ENCODE measurements around the gene VPS13C. TPM values are rescaled to one million over a fixed set of nuclear protein-coding genes. Genes with fewer than 3 reads are reported as not detected.
A peak's percentile ranks its signal among the peaks of the same experiment; 100 is the strongest.

Gene VPS13C
- total RNA-seq, 4 donors from 2014 or later: 27.6 to 79.6 (median 30.5) TPM

DNA sequence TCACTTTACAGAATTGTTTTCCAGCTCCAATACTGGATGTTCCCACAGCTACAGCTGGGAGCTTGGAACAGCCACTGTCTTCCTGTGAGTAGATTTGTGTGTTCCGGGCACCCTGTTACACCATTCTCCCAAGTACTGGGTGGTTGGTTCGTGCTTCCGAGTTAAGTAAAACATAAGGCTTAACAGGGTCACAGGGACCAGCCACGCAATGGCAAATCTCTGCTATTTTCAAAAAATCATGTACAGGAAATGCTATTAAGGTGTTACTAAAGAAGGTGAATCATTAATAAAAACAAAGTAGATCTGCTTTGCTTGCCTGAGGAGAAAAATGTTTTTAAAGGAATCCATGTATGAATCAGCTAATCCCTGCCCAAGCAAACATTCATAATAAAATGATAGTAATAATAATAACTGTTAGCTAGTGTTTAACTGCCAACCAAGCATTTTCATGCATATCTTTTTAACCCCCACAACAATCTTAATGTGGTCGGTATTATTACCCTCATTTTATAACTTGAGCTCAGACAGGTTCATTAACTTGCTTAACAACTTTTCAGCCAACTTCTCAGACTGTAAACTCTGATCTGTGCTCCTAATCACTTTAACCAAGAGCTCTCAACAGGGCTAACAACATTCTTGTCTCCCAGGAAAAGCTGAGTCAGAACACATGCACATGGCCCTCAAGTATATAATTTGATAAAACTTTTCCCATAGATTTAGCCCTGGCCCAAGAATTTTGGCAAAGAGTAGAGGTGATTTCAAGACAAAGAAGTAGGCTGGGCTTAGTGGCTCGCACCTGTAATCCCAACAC lies 3.8 kb upstream of the VPS13C start:
- no peak overlapping the region for H3K27ac ChIP-seq
- no peak overlapping the region for H3K4me3 ChIP-seq
- intact Hi-C loops (cut with DNase I; ENCODE audit: low total_unique reads) (loop anchor here (5.0 to 10.0 kb wide), 2 partner anchors 51 to 408 kb away; no protein-coding TSS in a partner anchor), in situ Hi-C loops (cut with MboI; ENCODE audit: low sequenced_read_pairs in 4 of 4) (loop anchor here in 1 of 4 donors (25.0 kb wide), 1 partner anchor 102 kb away; no protein-coding TSS in a partner anchor)
- TF ChIP-seq, protein P1, sequence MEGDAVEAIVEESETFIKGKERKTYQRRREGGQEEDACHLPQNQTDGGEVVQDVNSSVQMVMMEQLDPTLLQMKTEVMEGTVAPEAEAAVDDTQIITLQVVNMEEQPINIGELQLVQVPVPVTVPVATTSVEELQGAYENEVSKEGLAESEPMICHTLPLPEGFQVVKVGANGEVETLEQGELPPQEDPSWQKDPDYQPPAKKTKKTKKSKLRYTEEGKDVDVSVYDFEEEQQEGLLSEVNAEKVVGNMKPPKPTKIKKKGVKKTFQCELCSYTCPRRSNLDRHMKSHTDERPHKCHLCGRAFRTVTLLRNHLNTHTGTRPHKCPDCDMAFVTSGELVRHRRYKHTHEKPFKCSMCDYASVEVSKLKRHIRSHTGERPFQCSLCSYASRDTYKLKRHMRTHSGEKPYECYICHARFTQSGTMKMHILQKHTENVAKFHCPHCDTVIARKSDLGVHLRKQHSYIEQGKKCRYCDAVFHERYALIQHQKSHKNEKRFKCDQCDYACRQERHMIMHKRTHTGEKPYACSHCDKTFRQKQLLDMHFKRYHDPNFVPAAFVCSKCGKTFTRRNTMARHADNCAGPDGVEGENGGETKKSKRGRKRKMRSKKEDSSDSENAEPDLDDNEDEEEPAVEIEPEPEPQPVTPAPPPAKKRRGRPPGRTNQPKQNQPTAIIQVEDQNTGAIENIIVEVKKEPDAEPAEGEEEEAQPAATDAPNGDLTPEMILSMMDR (IDR thresholded peaks at IDR 0.05 in 4 of 5, conservative IDR thresholded peaks at IDR 0.05 in 1 of 5): no peak
- no peak for TF ChIP-seq POLR2A (IDR thresholded peaks at IDR 0.05)
- H3K27me3 ChIP-seq: no peaks in the 10 kb centered on the region
- H3K36me3 ChIP-seq: no peaks in the 10 kb centered on the region
- peaks cover 18 to 20% of the 10 kb centered on the region in 2 donors for H3K4me1 ChIP-seq
- DNase-seq (no peak), ATAC-seq (no peak)
- no peaks in the 10 kb centered on the region for H3K9me3 ChIP-seq

DNA sequence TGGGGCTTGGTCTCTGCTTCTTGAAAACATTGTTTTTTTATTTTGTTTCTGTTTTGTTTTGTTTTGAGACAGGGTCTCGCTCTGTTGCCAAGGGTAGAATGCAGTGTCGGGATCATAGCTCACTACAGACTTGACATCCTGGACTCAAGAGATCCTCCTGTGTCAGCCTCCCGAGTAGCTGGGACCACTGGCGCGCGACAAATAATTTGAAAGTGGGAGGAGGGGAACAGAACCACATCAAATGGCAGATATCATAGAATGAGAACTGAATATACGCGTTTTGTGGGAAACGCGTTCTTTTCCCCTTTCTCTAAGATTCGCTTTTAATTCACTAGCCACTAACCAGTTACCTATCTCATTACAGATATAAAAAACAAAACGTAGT lies 641 bp upstream of the VPS13C start:
- ATAC-seq: peak; percentile 6 to 20
- Histone ChIP-seq H3K27ac (peak overlapping the region; percentile 92 to 97 (median 94)), H3K4me3 (peak overlapping the region; percentile 87 to 96 (median 90)), H3K4me1 (peaks cover 7 to 17% of the 10 kb centered on the region in 2 donors), H3K36me3 (no peaks in the 10 kb centered on the region), H3K27me3 (no peaks in the 10 kb centered on the region), H3K9me3 (no peaks in the 10 kb centered on the region)
- intact Hi-C loops (cut with DNase I; ENCODE audit: low total_unique reads) (loop anchor here (2.0 to 10.0 kb wide), 3 partner anchors 54 to 411 kb away; no protein-coding TSS in a partner anchor), in situ Hi-C loops (cut with MboI; ENCODE audit: low sequenced_read_pairs in 4 of 4) (loop anchor here in 1 of 4 donors (25.0 kb wide), 1 partner anchor 99 kb away; no protein-coding TSS in a partner anchor)
- TF ChIP-seq, protein P1 (IDR thresholded peaks at IDR 0.05 in 4 of 5, conservative IDR thresholded peaks at IDR 0.05 in 1 of 5): no peak
- no peak for TF ChIP-seq POLR2A (IDR thresholded peaks at IDR 0.05)
- DNase-seq: no peak

DNA sequence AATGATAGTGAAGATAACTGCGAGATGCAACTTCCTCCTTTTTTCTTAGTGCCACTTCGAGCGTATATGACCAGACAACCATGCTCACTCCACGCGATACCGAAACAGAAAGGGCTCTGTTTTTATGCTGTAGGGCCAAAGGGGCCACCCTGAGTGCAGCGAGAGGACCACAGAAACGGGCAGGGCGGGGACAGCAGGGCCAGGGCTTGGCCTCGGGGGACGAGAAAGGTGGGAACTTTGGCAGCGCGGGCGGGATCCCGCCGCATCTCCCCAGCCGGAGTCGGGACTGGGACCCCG lies 483 bp downstream of the VPS13C start:
- peak overlapping the region; percentile 92 to 97 (median 94) for H3K27ac ChIP-seq
- intact Hi-C loops (cut with DNase I; ENCODE audit: low total_unique reads): loop anchor here (2.0 to 10.0 kb wide), 3 partner anchors 55 to 413 kb away; no protein-coding TSS in a partner anchor
- no peaks in the 10 kb centered on the region for H3K9me3 ChIP-seq
- in situ Hi-C loops (cut with MboI; ENCODE audit: low sequenced_read_pairs in 4 of 4): loop anchor here in 1 of 4 donors (25.0 kb wide), 1 partner anchor 97 kb away; no protein-coding TSS in a partner anchor
- peak overlapping the region; percentile 87 to 96 (median 90) for H3K4me3 ChIP-seq
- peaks cover 8 to 17% of the 10 kb centered on the region in 2 donors for H3K4me1 ChIP-seq
- DNase-seq: peak in 1 of 2 donors; percentile 33
- ATAC-seq: peak; percentile 48 to 52
- no peak for TF ChIP-seq POLR2A (IDR thresholded peaks at IDR 0.05)
- TF ChIP-seq, protein P1 (IDR thresholded peaks at IDR 0.05 in 4 of 5, conservative IDR thresholded peaks at IDR 0.05 in 1 of 5): no peak
- H3K27me3 ChIP-seq: no peaks in the 10 kb centered on the region
- no peaks in the 10 kb centered on the region for H3K36me3 ChIP-seq

DNA sequence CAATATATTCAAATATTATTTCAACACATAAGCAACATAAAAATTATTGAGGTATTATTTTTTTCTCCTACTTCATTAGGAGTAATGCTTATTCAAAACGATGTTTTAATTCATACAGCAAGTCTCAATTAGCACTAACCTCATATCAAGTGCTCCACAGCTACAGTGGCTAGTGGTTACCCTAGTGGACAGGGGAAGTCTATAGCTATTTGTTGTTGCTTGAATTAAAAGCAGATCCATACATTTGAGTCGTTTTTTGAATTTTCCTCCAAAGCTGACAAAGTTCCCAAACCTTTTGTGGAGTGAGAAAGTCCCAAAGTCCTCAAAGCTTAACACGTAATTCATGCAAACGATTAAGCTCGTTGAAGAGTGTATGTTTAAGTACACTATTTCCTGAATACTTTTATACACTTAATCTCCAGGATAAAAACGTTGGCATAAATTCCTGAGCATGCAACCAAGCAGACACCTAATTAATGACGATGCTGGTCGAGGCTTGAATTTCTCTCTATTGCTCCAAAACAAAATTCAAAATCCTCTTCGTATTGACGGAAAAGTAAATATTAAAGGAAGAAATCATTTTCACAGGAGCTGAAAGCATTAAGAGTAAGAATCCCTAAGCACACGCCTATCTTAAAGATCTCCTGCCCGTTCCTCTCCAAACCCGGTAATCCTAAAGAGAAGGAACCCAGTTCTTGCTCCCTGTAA lies 985 bp downstream of the VPS13C start:
- in situ Hi-C loops (cut with MboI; ENCODE audit: low sequenced_read_pairs in 4 of 4) (loop anchor here in 1 of 4 donors (25.0 kb wide), 1 partner anchor 97 kb away; no protein-coding TSS in a partner anchor), intact Hi-C loops (cut with DNase I; ENCODE audit: low total_unique reads) (no loop called here)
- no peaks in the 10 kb centered on the region for H3K9me3 ChIP-seq
- peaks cover 13 to 20% of the 10 kb centered on the region in 2 donors for H3K4me1 ChIP-seq
- no peaks in the 10 kb centered on the region for H3K36me3 ChIP-seq
- TF ChIP-seq, protein P1 (IDR thresholded peaks at IDR 0.05 in 4 of 5, conservative IDR thresholded peaks at IDR 0.05 in 1 of 5): no peak
- no peak for TF ChIP-seq POLR2A (IDR thresholded peaks at IDR 0.05)
- no peak for ATAC-seq
- peak overlapping the region; percentile 87 to 96 (median 90) for H3K4me3 ChIP-seq
- DNase-seq: no peak
- H3K27ac ChIP-seq: peak overlapping the region; percentile 92 to 97 (median 94)
- no peaks in the 10 kb centered on the region for H3K27me3 ChIP-seq
